NCI-H146 treated with DMSO at 0.1 percent for 48 hours (cell line): ENCODE data around the gene COMMD1.
"Not testable (repeated sequence)": the region's sequence is repeated elsewhere in the genome, so short reads cannot be mapped to it uniquely, and the experiment has no call there.

ENCODE experiments used
- DNase-seq: peaks from one replicate; lab custom pipeline; 2025; ENCODE audit not compliant: unreplicated experiment; lab: John Stamatoyannopoulos, UW

The COMMD1 gene

GRCh38 chr2:61962095-61962984 lies 56.9 kb downstream of the COMMD1 start:
- no peak for DNase-seq

- DNase-seq = no peak
Observed at GRCh38 chr2:61966087-61966727, 60.7 kb downstream of the COMMD1 start.

- DNase-seq = no peak
Observed at GRCh38 chr2:61967262-61967661, 61.8 kb downstream of the COMMD1 start.

- DNase-seq = no peak
Observed at GRCh38 chr2:61969376-61969775, 63.9 kb downstream of the COMMD1 start.

GRCh38 chr2:61970807-61971556 lies 65.5 kb downstream of the COMMD1 start:
- no peak for DNase-seq

- no peak for DNase-seq
Observed at GRCh38 chr2:61978522-61978921, 73.0 kb downstream of the COMMD1 start.

GRCh38 chr2:61980758-61981157 lies 75.3 kb downstream of the COMMD1 start:
- DNase-seq = no peak

GRCh38 chr2:61984682-61985081 lies 79.2 kb downstream of the COMMD1 start:
- no peak for DNase-seq

- DNase-seq = no peak
Observed at GRCh38 chr2:61988462-61989366, 83.2 kb downstream of the COMMD1 start.

GRCh38 chr2:61993422-61994024 lies 88.0 kb downstream of the COMMD1 start:
- DNase-seq = peak; percentile 55

GRCh38 chr2:61994531-61994930 lies 89.1 kb downstream of the COMMD1 start:
- DNase-seq = no peak

GRCh38 chr2:61995065-61995464 lies 89.6 kb downstream of the COMMD1 start:
- no peak for DNase-seq

GRCh38 chr2:61995515-61995914 lies 90.0 kb downstream of the COMMD1 start:
- no peak for DNase-seq

GRCh38 chr2:61998426-61998825 lies 93.0 kb downstream of the COMMD1 start:
- DNase-seq = no peak

- no peak for DNase-seq
Observed at GRCh38 chr2:62000538-62000937, 95.1 kb downstream of the COMMD1 start.

- no peak for DNase-seq
Observed at GRCh38 chr2:62001431-62001830, 96.0 kb downstream of the COMMD1 start.

- DNase-seq = not testable (repeated sequence)
Observed at GRCh38 chr2:62004428-62004827, 99.0 kb downstream of the COMMD1 start.

- DNase-seq = no peak
Observed at GRCh38 chr2:62007555-62007954, 102.1 kb downstream of the COMMD1 start.

- no peak for DNase-seq
Observed at GRCh38 chr2:62010632-62011256, 105.3 kb downstream of the COMMD1 start.

GRCh38 chr2:62013641-62014040 lies 108.2 kb downstream of the COMMD1 start:
- DNase-seq = no peak
